Measurements from ENCODE around the gene PPP1R9B. TPM values are rescaled to one million over a fixed set of nuclear protein-coding genes. Genes with fewer than 3 reads are reported as not detected.
A peak's percentile ranks its signal among the peaks of the same experiment; 100 is the strongest.

The PPP1R9B gene
- total and polyA plus RNA-seq, 2 of the 8 experiments (the other 6 are each of a cell fraction or from before 2014, with no cell fraction given): 5.2 to 13.1 TPM

DNA sequence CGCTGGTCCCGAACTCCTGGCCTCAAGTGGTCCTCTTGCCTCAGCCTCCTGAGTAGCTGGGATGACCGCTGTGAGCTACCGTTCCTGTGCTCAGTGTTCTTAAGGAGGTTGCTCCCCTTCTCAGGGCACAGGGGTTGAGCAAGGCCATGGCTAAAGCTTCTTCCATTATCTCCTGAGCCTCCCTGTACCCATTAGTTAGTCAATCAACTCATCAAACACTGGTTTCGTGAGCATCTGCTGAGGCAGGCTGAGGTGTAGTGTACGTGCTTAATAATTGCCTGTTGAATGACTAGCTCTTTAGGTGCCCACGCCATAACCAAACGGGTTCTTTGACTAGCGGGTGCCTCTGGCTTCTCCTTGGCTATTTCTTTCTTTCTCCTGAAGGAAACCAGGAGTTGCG is 27.0 kb upstream of the PPP1R9B start:
- 95% methylated on average over 10 of the region's 10 CpGs; no CpG with 5 or more reads in 1 of the 2 experiments for WGBS, 2 experiments (ENCODE audit: extremely low coverage in 1 of 2, insufficient coverage in 1 of 2, insufficient read length in 1 of 2, insufficient replicate concordance in 2 of 2, low coverage in 1 of 2, low lambda C conversion rate in 2 of 2, missing lambda C conversion rate in 1 of 2)
- H3K14ac ChIP-seq (ENCODE audit: insufficient read length): no peak overlapping the region
- no peak overlapping the region for H2AK5ac ChIP-seq (ENCODE audit: low read depth, low read length)
- 0 out of 2 replicates have a peak overlapping the region, but pooled peaks have one; percentile 26 for H2BK20ac ChIP-seq (ENCODE audit: low read length)
- peak overlapping the region; percentile 39; the same call in 1 of the 2 replicates for H2BK12ac ChIP-seq (ENCODE audit: low read depth, low read length)
- no peak overlapping the region for H3K56ac ChIP-seq (replicated peaks; ENCODE audit: insufficient read length, low read depth, low read length)
- peak overlapping the region; percentile 19 for H4K5ac ChIP-seq (ENCODE audit: insufficient read length, low read depth, low read length)
- CTCF ChIA-PET (ENCODE audit: partially characterized antibody): interaction anchor here (0.7 to 17.0 kb wide), 25 partner anchors 8 to 185 kb away, joined by 3 to 299 read pairs (median 4); partner anchors contain the start of genes COL1A1 and SGCA
- no peaks in the 10 kb centered on the region for H3K9me3 ChIP-seq (ENCODE audit: insufficient read depth in 2 of 2, low read depth in 1 of 2, low read length in 1 of 2)
- H2BK15ac ChIP-seq (ENCODE audit: low read length): peak overlapping the region; percentile 1; the same call in 1 of the 2 replicates
- no peak overlapping the region for H3K23ac ChIP-seq (ENCODE audit: insufficient read length)
- H4K91ac ChIP-seq (replicated peaks; ENCODE audit: insufficient read length, low read length): peak overlapping the region; percentile 90
- H3K79me1 ChIP-seq (ENCODE audit: low read depth, low read length): no peaks in the 10 kb centered on the region
- peak overlapping the region; percentile 10 to 60; a peak in 3 of 4 replicates for H3K4me2 ChIP-seq (ENCODE audit: insufficient read depth in 1 of 2, low read depth in 2 of 2, low read length in 2 of 2)
- POLR2A ChIA-PET (ENCODE audit: partially characterized antibody): interaction anchor here (1.1 to 2.5 kb wide), 7 partner anchors 8 to 185 kb away, joined by 3 to 9 read pairs (median 5); partner anchors contain the start of genes COL1A1 and TMEM92
- no peak overlapping the region for H2AFZ ChIP-seq (ENCODE audit: low read length)
- peak overlapping the region; percentile 89; the same call in 1 of the 2 replicates for H2BK5ac ChIP-seq (ENCODE audit: low read depth, low read length)
- H3K18ac ChIP-seq (ENCODE audit: extremely low read depth, low read length): peak overlapping the region; percentile 99; the same call in 1 of the 2 replicates
- no peak overlapping the region for H3K4ac ChIP-seq (replicated peaks; ENCODE audit: insufficient read length, low read depth, low read length)
- H3K4me3 ChIP-seq (ENCODE audit: extremely low read depth in 1 of 4, insufficient read depth in 2 of 4, low read depth in 3 of 4, low read length in 4 of 4): peak overlapping the region in 1 of 4 experiments; percentile 42; a peak in 1 of 8 replicates
- no peaks in the 10 kb centered on the region for H3K27me3 ChIP-seq (replicated peaks in 1 of 4; ENCODE audit: control insufficient read depth in 3 of 4, extremely low read depth in 1 of 4, insufficient read depth in 3 of 4, low read length in 3 of 4)
- H3K79me2 ChIP-seq (ENCODE audit: control insufficient read depth in 1 of 2, insufficient read depth in 2 of 2, low read length in 2 of 2): no peaks in the 10 kb centered on the region
- FAIRE-seq (no peak), DNase-seq (ENCODE audit: low read depth in 1 of 2, low spot score in 2 of 2) (no peak)
- no peaks in the 10 kb centered on the region for H4K20me1 ChIP-seq (replicated peaks in 1 of 2; ENCODE audit: control insufficient read depth in 1 of 2, insufficient read depth in 2 of 2, low read length in 2 of 2)
- H3K23me2 ChIP-seq (ENCODE audit: low read depth, low read length): no peaks in the 10 kb centered on the region
- no peak overlapping the region for H4K8ac ChIP-seq (ENCODE audit: extremely low read depth, insufficient read depth, low read length)
- H3K9ac ChIP-seq (replicated peaks in 1 of 4; ENCODE audit: extremely low read depth in 1 of 4, low read depth in 3 of 4, low read length in 3 of 4): no peak overlapping the region
- no peak overlapping the region for H3K27ac ChIP-seq (ENCODE audit: low read depth, low read length)
- H2BK120ac ChIP-seq (replicated peaks; ENCODE audit: low read depth, low read length): peak overlapping the region; percentile 43
- H3K4me1 ChIP-seq (replicated peaks in 1 of 4; ENCODE audit: control insufficient read depth in 3 of 4, insufficient read depth in 4 of 4, low read length in 3 of 4): peaks cover 4 to 20% (median 12%) of the 10 kb centered on the region in 4 experiments
- H3K36me3 ChIP-seq (ENCODE audit: control insufficient read depth in 2 of 4, insufficient read depth in 4 of 4, low read length in 3 of 4): no peaks in the 10 kb centered on the region
- TF ChIP-seq POLR2A (IDR thresholded peaks at IDR 0.05; ENCODE audit: control extremely low read depth in 1 of 2, low read depth in 2 of 2, low read length in 2 of 2): no peak
- TF ChIP-seq ATF3 (IDR thresholded peaks at IDR 0.05; ENCODE audit: insufficient read depth, low read depth, low read length): no peak
- TF ChIP-seq GTF2F1 (IDR thresholded peaks at IDR 0.05; ENCODE audit: borderline replicate concordance, low read depth, low read length): no peak
- no peak for TF ChIP-seq RAD21 (IDR thresholded peaks at IDR 0.05 in 1 of 2, conservative IDR thresholded peaks at IDR 0.05 in 1 of 2; ENCODE audit: low read depth in 2 of 2, low read length in 2 of 2)
- no peak for TF ChIP-seq BACH1 (IDR thresholded peaks at IDR 0.05; ENCODE audit: low read length)
- TF ChIP-seq KDM1A (IDR thresholded peaks at IDR 0.05; ENCODE audit: borderline replicate concordance, low read length): no peak
- TF ChIP-seq ZNF274 (IDR thresholded peaks at IDR 0.05; ENCODE audit: borderline replicate concordance, extremely low read depth, low read length): no peak
- no peak for TF ChIP-seq HDAC6 (IDR thresholded peaks at IDR 0.05; ENCODE audit: low read depth, low read length)
- no peak for TF ChIP-seq SUZ12 (IDR thresholded peaks at IDR 0.05; ENCODE audit: low read length)
- no peak for TF ChIP-seq SRF (IDR thresholded peaks at IDR 0.05; ENCODE audit: low read depth, low read length)
- TF ChIP-seq FOSL1 (IDR thresholded peaks at IDR 0.05; ENCODE audit: insufficient read depth, low read depth, low read length): no peak
- no peak for TF ChIP-seq EGR1 (IDR thresholded peaks at IDR 0.05; ENCODE audit: borderline replicate concordance, low read depth, low read length)
- TF ChIP-seq SP4 (IDR thresholded peaks at IDR 0.05; ENCODE audit: low read length): no peak
